GM21786 (cell line): ENCODE results near the gene TUNAR.
"Not testable (repeated sequence)": the region's sequence is repeated elsewhere in the genome, so short reads cannot be mapped to it uniquely, and the experiment has no call there.

Experiments used
- ATAC-seq: cut with Tn5 transposase; IDR thresholded peaks from one replicate; pipeline ENCODE4 v1.9.1; 2021; ENCODE audit not compliant: unreplicated experiment

TUNAR gene

DNA sequence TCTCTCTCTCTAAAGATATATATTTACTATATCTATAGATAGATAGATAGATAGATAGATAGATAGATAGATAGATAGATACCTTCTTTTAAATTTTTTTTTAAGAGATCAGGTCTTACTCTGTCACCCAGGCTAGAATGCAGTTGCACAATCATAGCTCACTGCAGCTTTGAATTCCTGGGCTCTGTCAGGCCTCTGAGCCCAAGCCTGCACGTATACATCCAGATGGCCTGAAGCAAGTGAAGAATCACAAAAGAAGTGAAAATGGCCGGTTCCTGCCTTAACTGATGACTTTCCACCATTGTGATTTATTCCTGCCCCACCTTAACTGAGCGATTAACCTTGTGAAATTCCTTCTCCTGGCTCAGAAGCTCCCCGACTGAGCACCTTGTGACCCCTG lies 91.4 kb downstream of the TUNAR start:
- not testable (repeated sequence) for ATAC-seq
